Tibial nerve (tissue), 4 donors: ENCODE results near the gene RTF1. TPM values are rescaled to one million over a fixed set of nuclear protein-coding genes. Genes with fewer than 3 reads are reported as not detected.

ENCODE experiments used
- DNase-seq, 2 donors: peaks; one replicate each; pipeline ENCODE4 v3.0.0-alpha.2; 2019; ENCODE audit warnings: low spot score in 2 of 2
- H3K27ac ChIP-seq, 4 donors: fragments of 200-600 bp; sonication (generic) in 3 of 4; one replicate each; pipeline ENCODE4 v1.5.1; 2017 to 2019; ENCODE audit warnings: mild to moderate bottlenecking in 1 of 4
- H3K27me3 ChIP-seq, 2 donors: fragments of 200-600 bp; sonication (generic) in 1 of 2; one replicate each; pipeline versions ENCODE4 v1.5.1 to v1.6.0; 2017 to 2019
- H3K36me3 ChIP-seq, 3 donors: fragments of 200-600 bp; sonication (generic); one replicate each; pipeline ENCODE4 v1.5.1; 2018 to 2019
- H3K4me1 ChIP-seq, 4 donors: fragments of 200-600 bp; sonication (generic) in 3 of 4; one replicate each; pipeline ENCODE4 v1.5.1; 2017 to 2019
- H3K4me3 ChIP-seq, 4 donors: fragments of 200-600 bp; sonication (generic) in 3 of 4; one replicate each; pipeline ENCODE4 v1.5.1; 2017 to 2019; ENCODE audit warnings: mild to moderate bottlenecking in 1 of 4, moderate library complexity in 1 of 4
- H3K9me3 ChIP-seq, 4 donors: fragments of 200-600 bp; sonication (generic) in 3 of 4; one replicate each; pipeline ENCODE4 v1.5.1; 2017 to 2019
- CTCF ChIP-seq, 5 experiments: fragments of 200-600 bp in 3 of 5; fragments of 450-650 bp in 2 of 5; sonication (generic) in 3 of 5; IDR thresholded peaks; one replicate each; pipeline ENCODE4 v1.5.1; 2016 to 2019; ENCODE audit warnings: antibody characterized with exemption in 5 of 5, mild to moderate bottlenecking in 3 of 5, moderate library complexity in 2 of 5
- EP300 ChIP-seq, 2 donors: sonication (generic); formaldehyde crosslinking; IDR thresholded peaks; one replicate each; pipeline ENCODE4 v1.6.1; 2017; ENCODE audit warnings: antibody characterized with exemption in 2 of 2, mild to moderate bottlenecking in 1 of 2
- POLR2A ChIP-seq, 2 donors: fragments of 450-650 bp; IDR thresholded peaks; one replicate each; pipeline ENCODE4 v1.6.1; 2017; ENCODE audit warnings: antibody characterized with exemption in 2 of 2, mild to moderate bottlenecking in 2 of 2, moderate library complexity in 2 of 2
- WGBS, 2 donors: methylation state at CpG; one replicate each; pipeline ENCODE4 v1.1.5; 2018; 5-methylcytosine and 5-hydroxymethylcytosine counted together
- total RNA-seq, 4 donors: library from RNA; depleted of rRNA; stranded (reverse); fragments of >200 nt; gene quantifications; one replicate each; pipeline ENCODE4 v1.1.0, GENCODE V29; 2016

Gene RTF1
- total RNA-seq, 4 donors from 2014 or later, result 22.2 to 72.6 (median 29.0) TPM

GRCh38 chr15:41504751-41505492, 88.0 kb downstream of the RTF1 start:
- Histone ChIP-seq H3K27ac (no peak overlapping the region), H3K4me3 (no peak overlapping the region), H3K27me3 (peaks cover 0 to 67% of the 10 kb centered on the region in 2 donors), H3K9me3 (no peaks in the 10 kb centered on the region), H3K4me1 (peaks cover 0 to 22% (median 17%) of the 10 kb centered on the region in 4 donors), H3K36me3 (no peaks in the 10 kb centered on the region)
- TF ChIP-seq EP300 (IDR thresholded peaks at IDR 0.05) (no peak), POLR2A (IDR thresholded peaks at IDR 0.05) (no peak), CTCF (IDR thresholded peaks at IDR 0.05) (no peak)
- WGBS, 2 donors, result 87 to 90% methylated on average over 11 to 13 of the region's 13 CpGs
- DNase-seq, result no peak

- Histone ChIP-seq H3K27me3 (peaks cover 0 to 67% of the 10 kb centered on the region in 2 donors), H3K4me3 (no peak overlapping the region), H3K9me3 (no peaks in the 10 kb centered on the region), H3K27ac (no peak overlapping the region), H3K36me3 (no peaks in the 10 kb centered on the region), H3K4me1 (peaks cover 0 to 22% (median 17%) of the 10 kb centered on the region in 4 donors)
- 87 to 91% methylated on average over 4 of the region's 4 CpGs for WGBS, 2 donors
- DNase-seq, result no peak
- TF ChIP-seq EP300 (IDR thresholded peaks at IDR 0.05), result no peak
- no peak for TF ChIP-seq POLR2A (IDR thresholded peaks at IDR 0.05)
- TF ChIP-seq CTCF (IDR thresholded peaks at IDR 0.05), result no peak
These were observed 88.9 kb downstream of the RTF1 start for GRCh38 chr15:41505776-41506175.

- no peak for DNase-seq
- WGBS, 2 donors, result 68 to 81% methylated on average over 10 of the region's 10 CpGs
- Histone ChIP-seq H3K9me3 (no peaks in the 10 kb centered on the region), H3K27me3 (peaks cover 0 to 66% of the 10 kb centered on the region in 2 donors), H3K27ac (no peak overlapping the region), H3K4me1 (peaks cover 0 to 21% (median 14%) of the 10 kb centered on the region in 4 donors), H3K36me3 (no peaks in the 10 kb centered on the region), H3K4me3 (no peak overlapping the region)
- TF ChIP-seq POLR2A (IDR thresholded peaks at IDR 0.05), result no peak
- no peak for TF ChIP-seq CTCF (IDR thresholded peaks at IDR 0.05)
- no peak for TF ChIP-seq EP300 (IDR thresholded peaks at IDR 0.05)
These were observed 90.0 kb downstream of the RTF1 start for GRCh38 chr15:41506796-41507341.

GRCh38 chr15:41507820-41508290, 91.0 kb downstream of the RTF1 start:
- H3K4me1 ChIP-seq, result peaks cover 0 to 21% (median 14%) of the 10 kb centered on the region in 4 donors
- no peak overlapping the region for H3K27ac ChIP-seq
- no peak overlapping the region for H3K4me3 ChIP-seq
- no peaks in the 10 kb centered on the region for H3K9me3 ChIP-seq
- WGBS, 2 donors, result 71 to 83% methylated on average over 7 of the region's 7 CpGs
- no peak for TF ChIP-seq CTCF (IDR thresholded peaks at IDR 0.05)
- TF ChIP-seq POLR2A (IDR thresholded peaks at IDR 0.05), result no peak
- TF ChIP-seq EP300 (IDR thresholded peaks at IDR 0.05), result no peak
- DNase-seq, result no peak
- H3K27me3 ChIP-seq, result peaks cover 0 to 66% of the 10 kb centered on the region in 2 donors
- no peaks in the 10 kb centered on the region for H3K36me3 ChIP-seq

GRCh38 chr15:41510728-41511127, 93.8 kb downstream of the RTF1 start:
- Histone ChIP-seq H3K27ac (no peak overlapping the region), H3K4me3 (no peak overlapping the region), H3K27me3 (peaks cover 0 to 52% of the 10 kb centered on the region in 2 donors), H3K9me3 (no peaks in the 10 kb centered on the region), H3K36me3 (peaks cover 0 to 10% (median 0%) of the 10 kb centered on the region in 3 donors), H3K4me1 (peaks cover 0 to 30% (median 26%) of the 10 kb centered on the region in 4 donors)
- WGBS, 2 donors, result 70 to 82% methylated on average over 7 of the region's 7 CpGs
- TF ChIP-seq CTCF (IDR thresholded peaks at IDR 0.05) (no peak), EP300 (IDR thresholded peaks at IDR 0.05) (no peak), POLR2A (IDR thresholded peaks at IDR 0.05) (no peak)
- DNase-seq, result no peak
